HG03460 (cell line): Measurements from ENCODE around the gene GDPGP1.
"Not testable (repeated sequence)": the region's sequence is repeated elsewhere in the genome, so short reads cannot be mapped to it uniquely, and the experiment has no call there.

ENCODE experiments used
- ATAC-seq: cut with Tn5 transposase; IDR thresholded peaks from one replicate; pipeline ENCODE4 v1.9.1; 2021; ENCODE audit not compliant: unreplicated experiment

Gene GDPGP1

GRCh38 chr15:90234096-90234988 is at the start of gene GDPGP1:
Gene GDPGP1, plus strand, starts transcription at chr15:90234209. Its CDS starts 6,700 bp downstream, at chr15:90240909.
- peak; percentile 59 for ATAC-seq

GRCh38 chr15:90184786-90185704 is 49.0 kb upstream of the GDPGP1 start:
- ATAC-seq = peak; percentile 78

GRCh38 chr15:90187257-90187868 is 46.6 kb upstream of the GDPGP1 start:
- ATAC-seq = no peak

GRCh38 chr15:90188065-90188464 is 45.9 kb upstream of the GDPGP1 start:
- not testable (repeated sequence) for ATAC-seq

GRCh38 chr15:90188914-90189748 is 44.9 kb upstream of the GDPGP1 start:
- no peak for ATAC-seq

- ATAC-seq = no peak
These were observed 44.1 kb upstream of the GDPGP1 start for GRCh38 chr15:90189781-90190467.

GRCh38 chr15:90190606-90191343 is 43.2 kb upstream of the GDPGP1 start:
- ATAC-seq = peak; percentile 54

GRCh38 chr15:90191344-90191687 is 42.7 kb upstream of the GDPGP1 start:
- peak; percentile 25 for ATAC-seq

GRCh38 chr15:90191794-90192509 is 42.1 kb upstream of the GDPGP1 start:
- peak; percentile 70 for ATAC-seq

GRCh38 chr15:90192961-90193786 is 40.8 kb upstream of the GDPGP1 start:
- ATAC-seq = no peak

GRCh38 chr15:90194655-90195054 is 39.4 kb upstream of the GDPGP1 start:
- ATAC-seq = no peak

GRCh38 chr15:90200534-90201129 is 33.4 kb upstream of the GDPGP1 start:
- ATAC-seq = peak; percentile 27

- peak; percentile 82 for ATAC-seq
These were observed 32.7 kb upstream of the GDPGP1 start, which contains the start of gene SEMA4B for GRCh38 chr15:90201130-90201943. Gene SEMA4B, plus strand, starts transcription at chr15:90201330. Its CDS starts 249 bp downstream, at chr15:90201579.

GRCh38 chr15:90201944-90202375 is 32.0 kb upstream of the GDPGP1 start:
- ATAC-seq = no peak

- ATAC-seq = no peak
These were observed 31.1 kb upstream of the GDPGP1 start for GRCh38 chr15:90202929-90203328.

GRCh38 chr15:90203473-90203872 is 30.5 kb upstream of the GDPGP1 start:
- no peak for ATAC-seq
